ENCODE measurements around the gene RXRG. TPM values are rescaled to one million over a fixed set of nuclear protein-coding genes. Genes with fewer than 3 reads are reported as not detected.

Gene RXRG
- total and polyA plus RNA-seq, 7 donors, result 2.8 to 45.9 (median 12.8) TPM

DNA sequence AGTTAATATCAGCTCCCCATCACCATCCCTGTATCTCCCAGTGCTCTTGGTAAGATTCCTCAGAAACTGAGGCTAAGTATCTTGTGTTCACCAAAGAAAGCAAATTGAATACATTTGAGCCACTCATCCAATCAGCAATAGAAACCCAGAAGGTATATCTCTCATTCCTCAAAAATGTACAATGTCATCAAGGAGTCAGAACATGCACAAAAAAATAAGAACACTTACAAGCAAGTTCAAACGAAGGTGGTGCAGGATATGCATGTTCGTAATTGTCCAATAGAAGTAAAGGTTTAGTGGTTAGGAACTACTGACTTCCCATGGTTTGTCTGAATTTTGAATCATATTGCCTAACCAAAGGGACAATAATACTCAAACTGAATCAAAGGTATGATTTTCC, 24.3 kb downstream of the RXRG start:
- peaks cover 0 to 14% of the 10 kb centered on the region in 2 donors for H3K36me3 ChIP-seq (ENCODE audit: insufficient read depth in 1 of 2, low read depth in 1 of 2)
- WGBS, 3 donors, result 73 to 88% (median 82%) methylated on average over 2 of the region's 2 CpGs
- ATAC-seq (no peak), DNase-seq (no peak)
- TF ChIP-seq, protein P1, sequence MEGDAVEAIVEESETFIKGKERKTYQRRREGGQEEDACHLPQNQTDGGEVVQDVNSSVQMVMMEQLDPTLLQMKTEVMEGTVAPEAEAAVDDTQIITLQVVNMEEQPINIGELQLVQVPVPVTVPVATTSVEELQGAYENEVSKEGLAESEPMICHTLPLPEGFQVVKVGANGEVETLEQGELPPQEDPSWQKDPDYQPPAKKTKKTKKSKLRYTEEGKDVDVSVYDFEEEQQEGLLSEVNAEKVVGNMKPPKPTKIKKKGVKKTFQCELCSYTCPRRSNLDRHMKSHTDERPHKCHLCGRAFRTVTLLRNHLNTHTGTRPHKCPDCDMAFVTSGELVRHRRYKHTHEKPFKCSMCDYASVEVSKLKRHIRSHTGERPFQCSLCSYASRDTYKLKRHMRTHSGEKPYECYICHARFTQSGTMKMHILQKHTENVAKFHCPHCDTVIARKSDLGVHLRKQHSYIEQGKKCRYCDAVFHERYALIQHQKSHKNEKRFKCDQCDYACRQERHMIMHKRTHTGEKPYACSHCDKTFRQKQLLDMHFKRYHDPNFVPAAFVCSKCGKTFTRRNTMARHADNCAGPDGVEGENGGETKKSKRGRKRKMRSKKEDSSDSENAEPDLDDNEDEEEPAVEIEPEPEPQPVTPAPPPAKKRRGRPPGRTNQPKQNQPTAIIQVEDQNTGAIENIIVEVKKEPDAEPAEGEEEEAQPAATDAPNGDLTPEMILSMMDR (IDR thresholded peaks at IDR 0.05), result no peak
- peaks cover 30% of the 10 kb centered on the region for H3K4me1 ChIP-seq
- H3K27me3 ChIP-seq (ENCODE audit: insufficient read depth in 3 of 3, low read length in 2 of 3), result no peaks in the 10 kb centered on the region
- H3K27ac ChIP-seq, result no peak overlapping the region
- H3K9me3 ChIP-seq, result no peaks in the 10 kb centered on the region
- intact Hi-C loops (cut with DNase I), result no loop called here
- no peak overlapping the region for H3K4me3 ChIP-seq

DNA sequence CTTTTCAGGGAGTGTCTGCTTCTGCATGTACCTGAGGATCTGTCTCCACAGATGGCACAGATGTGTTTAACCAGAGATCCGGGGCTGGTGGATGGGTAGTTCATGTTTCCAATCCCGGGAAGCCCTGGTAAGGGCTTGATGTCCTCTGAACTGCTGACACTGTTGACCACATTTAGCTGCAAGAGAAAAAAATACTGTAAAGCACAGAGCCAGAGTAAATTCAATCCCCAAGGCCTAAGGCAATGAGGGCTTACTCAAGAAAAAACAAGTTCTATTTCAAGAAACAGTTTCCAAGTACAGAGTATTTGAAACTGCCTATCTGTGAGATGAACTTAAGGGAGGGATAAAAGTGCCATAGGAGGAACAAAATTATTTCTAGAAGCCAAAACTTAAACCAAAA, 25.1 kb downstream of the RXRG start:
- TF ChIP-seq, protein P1 (IDR thresholded peaks at IDR 0.05), result no peak
- Histone ChIP-seq H3K4me3 (no peak overlapping the region), H3K27ac (peak overlapping the region; percentile 42), H3K36me3 (ENCODE audit: insufficient read depth in 1 of 2, low read depth in 1 of 2) (peaks cover under 1 to 15% of the 10 kb centered on the region in 2 donors), H3K9me3 (no peaks in the 10 kb centered on the region), H3K4me1 (peaks cover 22% of the 10 kb centered on the region), H3K27me3 (ENCODE audit: insufficient read depth in 3 of 3, low read length in 2 of 3) (no peaks in the 10 kb centered on the region)
- intact Hi-C loops (cut with DNase I), result no loop called here
- WGBS, 3 donors, result 16 to 38% (median 21%) methylated on average over 2 of the region's 2 CpGs
- ATAC-seq, result peak; percentile 28 to 72 (median 37)
- no peak for DNase-seq

DNA sequence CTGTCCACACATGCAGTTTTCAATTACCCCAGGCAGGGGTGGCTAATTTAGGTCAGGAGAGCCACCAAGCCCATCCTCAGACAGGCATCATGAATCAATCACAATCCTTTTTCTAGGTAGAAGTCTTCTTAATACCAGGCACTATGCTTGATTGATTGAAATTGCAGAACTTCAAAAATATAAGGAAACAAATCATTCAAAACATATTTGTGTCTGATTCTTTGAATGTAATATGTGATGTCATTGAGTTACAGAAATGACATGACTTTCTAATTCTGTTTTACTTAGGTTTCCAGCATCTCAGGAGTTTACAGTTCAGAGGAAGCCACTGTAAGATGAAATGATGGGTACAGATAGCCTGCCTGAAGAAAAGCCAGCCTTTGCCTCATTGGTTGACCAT, 26.7 kb downstream of the RXRG start:
- Histone ChIP-seq H3K4me1 (peaks cover 8% of the 10 kb centered on the region), H3K27me3 (ENCODE audit: insufficient read depth in 3 of 3, low read length in 2 of 3) (no peaks in the 10 kb centered on the region), H3K4me3 (no peak overlapping the region), H3K36me3 (ENCODE audit: insufficient read depth in 1 of 2, low read depth in 1 of 2) (peaks cover 3 to 25% of the 10 kb centered on the region in 2 donors), H3K9me3 (no peaks in the 10 kb centered on the region), H3K27ac (no peak overlapping the region)
- no peak for DNase-seq
- TF ChIP-seq, protein P1 (IDR thresholded peaks at IDR 0.05), result no peak
- no peak for ATAC-seq
- intact Hi-C loops (cut with DNase I), result no loop called here

DNA sequence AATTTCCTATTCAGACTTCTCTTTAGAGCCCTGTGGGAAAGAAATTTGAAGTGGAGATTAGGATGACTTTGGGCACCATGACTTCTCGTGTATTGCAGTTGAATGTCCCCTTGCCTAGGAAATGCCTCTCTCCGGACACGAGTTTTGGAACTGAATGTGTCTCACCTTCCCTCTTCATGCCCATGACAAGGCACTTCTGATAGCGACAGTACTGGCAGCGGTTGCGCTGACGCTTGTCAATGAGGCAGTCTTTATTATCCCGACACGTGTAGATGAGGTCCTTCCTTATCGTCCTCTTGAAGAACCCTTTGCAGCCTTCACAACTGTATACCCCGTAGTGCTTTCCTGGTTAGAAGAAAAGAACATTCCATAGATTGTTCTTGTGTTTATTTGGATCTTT, 28.1 kb downstream of the RXRG start:
- 92 to 94% (median 92%) methylated on average over 11 of the region's 11 CpGs for WGBS, 3 donors
- DNase-seq, result no peak
- Histone ChIP-seq H3K4me3 (no peak overlapping the region), H3K27ac (no peak overlapping the region), H3K4me1 (peaks cover 4% of the 10 kb centered on the region), H3K27me3 (ENCODE audit: insufficient read depth in 3 of 3, low read length in 2 of 3) (no peaks in the 10 kb centered on the region), H3K36me3 (ENCODE audit: insufficient read depth in 1 of 2, low read depth in 1 of 2) (peaks cover 3 to 25% of the 10 kb centered on the region in 2 donors), H3K9me3 (no peaks in the 10 kb centered on the region)
- TF ChIP-seq, protein P1 (IDR thresholded peaks at IDR 0.05), result no peak
- intact Hi-C loops (cut with DNase I), result no loop called here
- ATAC-seq, result no peak

DNA sequence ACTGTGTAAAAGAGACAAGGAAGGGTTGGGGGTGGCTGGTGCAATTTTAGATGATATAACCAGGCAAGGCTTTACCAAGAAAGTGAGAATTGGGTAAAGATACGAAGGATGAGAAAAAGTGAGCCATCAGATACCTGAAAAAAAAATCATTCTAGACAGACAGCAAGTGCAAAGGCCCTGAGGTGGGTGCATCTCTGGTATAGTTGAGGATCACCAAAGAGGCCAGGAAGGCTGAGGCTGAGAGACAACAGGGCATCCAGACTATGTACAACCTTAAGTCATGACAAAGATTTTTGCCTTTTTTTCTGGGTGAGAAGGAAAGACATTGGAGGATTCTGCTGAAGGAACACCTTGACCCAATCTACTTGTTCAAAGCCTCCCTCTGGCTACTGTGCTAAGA, 29.9 kb downstream of the RXRG start:
- peaks cover under 1% of the 10 kb centered on the region for H3K4me1 ChIP-seq
- DNase-seq, result no peak
- no peaks in the 10 kb centered on the region for H3K9me3 ChIP-seq
- TF ChIP-seq, protein P1 (IDR thresholded peaks at IDR 0.05), result no peak
- peaks cover 6 to 33% of the 10 kb centered on the region in 2 donors for H3K36me3 ChIP-seq (ENCODE audit: insufficient read depth in 1 of 2, low read depth in 1 of 2)
- no peaks in the 10 kb centered on the region for H3K27me3 ChIP-seq (ENCODE audit: insufficient read depth in 3 of 3, low read length in 2 of 3)
- 91 to 100% (median 97%) methylated on average over 1 of the region's 1 CpG for WGBS, 3 donors
- ATAC-seq, result no peak
- no peak overlapping the region for H3K27ac ChIP-seq
- H3K4me3 ChIP-seq, result no peak overlapping the region
- intact Hi-C loops (cut with DNase I), result no loop called here
